Upper lobe of left lung (tissue), 6 donors: ENCODE data around the gene NR4A2. TPM values are rescaled to one million over a fixed set of nuclear protein-coding genes. Genes with fewer than 3 reads are reported as not detected.

Experiments
- ATAC-seq, 2 donors: fragments of 200-7000 bp; cut with Tn5 transposase; one replicate each; pipeline ENCODE4 v1.9.1; 2022; ENCODE audit warnings: mild to moderate bottlenecking in 2 of 2, moderate library complexity in 2 of 2; ENCODE audit not compliant: low FRiP score in 2 of 2
- DNase-seq, 2 donors: peaks; one replicate each; pipeline ENCODE4 v3.0.0-alpha.2; 2019 to 2020
- H3K27ac ChIP-seq, 4 donors: fragments of 200-600 bp; sonication (generic); one replicate each; pipeline ENCODE4 v1.5.1; 2016 to 2019
- H3K27me3 ChIP-seq, 4 donors: fragments of 200-600 bp; sonication (generic); one replicate each; pipeline ENCODE4 v1.5.1; 2017 to 2019
- H3K36me3 ChIP-seq, 4 donors: fragments of 200-600 bp; sonication (generic); one replicate each; pipeline ENCODE4 v1.5.1; 2016 to 2019
- H3K4me1 ChIP-seq, 4 donors: fragments of 200-600 bp; sonication (generic); one replicate each; pipeline ENCODE4 v1.5.1; 2018 to 2019
- H3K4me3 ChIP-seq, 4 donors: fragments of 200-600 bp; sonication (generic); one replicate each; pipeline ENCODE4 v1.5.1; 2017 to 2019; ENCODE audit warnings: mild to moderate bottlenecking in 2 of 4, moderate library complexity in 1 of 4
- H3K9me3 ChIP-seq, 4 donors: fragments of 200-600 bp; sonication (generic); one replicate each; pipeline ENCODE4 v1.5.1; 2018 to 2019
- CTCF ChIP-seq, 6 experiments: fragments of 450-650 bp in 4 of 6; fragments of 200-600 bp in 2 of 6; sonication (generic) in 2 of 6; IDR thresholded peaks; one replicate each; pipeline ENCODE4 v1.5.1; 2016 to 2019; ENCODE audit warnings: antibody characterized with exemption in 6 of 6
- EP300 ChIP-seq, 4 donors: sonication (generic); formaldehyde crosslinking; IDR thresholded peaks; one replicate each; pipeline ENCODE4 v1.5.1; 2017; ENCODE audit warnings: antibody characterized with exemption in 4 of 4, control low read depth in 2 of 4
- POLR2A ChIP-seq, 4 donors: fragments of 450-650 bp; IDR thresholded peaks; one replicate each; pipeline ENCODE4 v1.5.1; 2016 to 2017; ENCODE audit warnings: antibody characterized with exemption in 4 of 4, mild to moderate bottlenecking in 2 of 4
- POLR2AphosphoS5 ChIP-seq, 2 donors: sonication (generic); formaldehyde crosslinking; IDR thresholded peaks; one replicate each; pipeline ENCODE4 v1.5.1; 2017; ENCODE audit warnings: antibody characterized with exemption in 2 of 2
- WGBS, 2 donors: methylation state at CpG; one replicate each; pipeline ENCODE4 v1.1.5; 2017 to 2018; 5-methylcytosine and 5-hydroxymethylcytosine counted together
- total RNA-seq, 6 donors: library from RNA; depleted of rRNA in 4 of 6; stranded (reverse); fragments of >200 nt in 4 of 6; gene quantifications; one replicate each; pipeline versions ENCODE4 v1.1.0 to v1.2.1, GENCODE V29; 2016 to 2021
- donor health status: DM: no; HTN: no; CAD: no; lungs with moderate emphysema.
- donor health status: DM: no; HTN: yes; CAD: no; lungs with severe emphysema.

The NR4A2 gene
- total RNA-seq, 6 donors from 2014 or later = 3.0 to 12.6 (median 8.9) TPM

DNA sequence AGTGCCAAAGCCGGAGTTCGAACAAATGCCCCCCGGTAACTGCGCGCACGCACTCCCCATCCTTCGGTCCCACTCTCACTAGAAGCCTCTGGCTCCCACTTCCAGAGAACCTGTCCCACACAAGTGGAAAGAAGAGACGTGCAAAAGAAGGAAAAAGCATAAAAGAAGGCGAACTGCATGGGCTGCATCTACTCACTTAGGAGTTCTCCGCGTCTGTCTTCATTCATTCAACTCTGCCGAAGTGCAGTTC lies 312 bp downstream of the NR4A2 start:
- 1 to 2% methylated on average over 12 of the region's 12 CpGs for WGBS, 2 donors
- Histone ChIP-seq H3K36me3 (peaks cover 0 to 19% (median 4%) of the 10 kb centered on the region in 4 donors), H3K27ac (peak overlapping the region; percentile 96 to 100 (median 98)), H3K4me1 (peaks cover 6 to 24% (median 15%) of the 10 kb centered on the region in 4 donors), H3K4me3 (peak overlapping the region; percentile 71 to 78 (median 73)), H3K9me3 (no peaks in the 10 kb centered on the region), H3K27me3 (peaks cover 0 to 2% (median 0%) of the 10 kb centered on the region in 4 donors)
- DNase-seq (no peak), ATAC-seq (no peak)
- TF ChIP-seq CTCF (IDR thresholded peaks at IDR 0.05) (no peak), POLR2A (IDR thresholded peaks at IDR 0.05) (no peak), POLR2AphosphoS5 (IDR thresholded peaks at IDR 0.05) (no peak), EP300 (IDR thresholded peaks at IDR 0.05) (no peak)

DNA sequence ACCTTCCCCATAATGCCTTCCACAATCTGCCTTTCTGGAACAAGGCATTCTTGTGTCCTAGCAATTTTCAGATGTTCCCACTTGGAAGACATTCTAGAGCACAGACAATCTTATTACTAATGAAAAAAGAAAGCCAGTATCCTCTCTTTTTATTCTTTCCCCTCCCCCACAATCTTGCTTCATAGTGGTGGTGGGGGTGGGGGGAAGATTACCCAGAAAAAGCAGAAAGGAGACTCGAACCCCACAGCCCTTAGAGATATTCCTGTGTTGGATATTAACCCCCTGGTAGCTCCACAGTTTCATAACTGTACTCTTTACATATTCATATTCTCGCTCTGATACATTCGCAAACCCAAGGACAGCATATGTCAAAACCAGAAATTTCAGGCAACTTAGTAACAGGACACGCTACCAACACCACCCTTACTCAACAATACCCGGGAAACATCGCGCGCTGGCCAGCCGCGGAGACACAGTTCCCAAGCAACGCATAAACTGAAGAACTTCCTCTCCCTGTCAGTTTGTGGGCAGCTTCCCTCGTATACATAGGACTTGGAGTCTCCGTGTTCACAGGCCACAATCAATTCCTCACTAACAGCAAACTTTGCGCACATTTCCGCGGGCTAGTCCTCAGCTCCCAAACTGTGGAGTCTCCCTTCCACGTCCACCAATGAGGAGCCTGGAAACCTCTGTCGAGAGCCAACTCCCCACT lies 793 bp downstream of the NR4A2 start:
- ATAC-seq (peak; percentile 49 to 64), DNase-seq (peak; percentile 87 to 90)
- TF ChIP-seq POLR2AphosphoS5 (IDR thresholded peaks at IDR 0.05) (peak; percentile 76 to 90), CTCF (IDR thresholded peaks at IDR 0.05) (no peak), EP300 (IDR thresholded peaks at IDR 0.05) (peak in 1 of 4 donors; percentile 16), POLR2A (IDR thresholded peaks at IDR 0.05) (no peak)
- no peaks in the 10 kb centered on the region for H3K9me3 ChIP-seq
- 1 to 2% methylated on average over 18 of the region's 18 CpGs for WGBS, 2 donors
- H3K27ac ChIP-seq = peak overlapping the region; percentile 96 to 100 (median 98)
- H3K4me3 ChIP-seq = peak overlapping the region; percentile 71 to 78 (median 73)
- H3K36me3 ChIP-seq = peaks cover 0 to 21% (median 4%) of the 10 kb centered on the region in 4 donors
- peaks cover 6 to 24% (median 15%) of the 10 kb centered on the region in 4 donors for H3K4me1 ChIP-seq
- H3K27me3 ChIP-seq = peaks cover 0 to 2% (median 0%) of the 10 kb centered on the region in 4 donors

DNA sequence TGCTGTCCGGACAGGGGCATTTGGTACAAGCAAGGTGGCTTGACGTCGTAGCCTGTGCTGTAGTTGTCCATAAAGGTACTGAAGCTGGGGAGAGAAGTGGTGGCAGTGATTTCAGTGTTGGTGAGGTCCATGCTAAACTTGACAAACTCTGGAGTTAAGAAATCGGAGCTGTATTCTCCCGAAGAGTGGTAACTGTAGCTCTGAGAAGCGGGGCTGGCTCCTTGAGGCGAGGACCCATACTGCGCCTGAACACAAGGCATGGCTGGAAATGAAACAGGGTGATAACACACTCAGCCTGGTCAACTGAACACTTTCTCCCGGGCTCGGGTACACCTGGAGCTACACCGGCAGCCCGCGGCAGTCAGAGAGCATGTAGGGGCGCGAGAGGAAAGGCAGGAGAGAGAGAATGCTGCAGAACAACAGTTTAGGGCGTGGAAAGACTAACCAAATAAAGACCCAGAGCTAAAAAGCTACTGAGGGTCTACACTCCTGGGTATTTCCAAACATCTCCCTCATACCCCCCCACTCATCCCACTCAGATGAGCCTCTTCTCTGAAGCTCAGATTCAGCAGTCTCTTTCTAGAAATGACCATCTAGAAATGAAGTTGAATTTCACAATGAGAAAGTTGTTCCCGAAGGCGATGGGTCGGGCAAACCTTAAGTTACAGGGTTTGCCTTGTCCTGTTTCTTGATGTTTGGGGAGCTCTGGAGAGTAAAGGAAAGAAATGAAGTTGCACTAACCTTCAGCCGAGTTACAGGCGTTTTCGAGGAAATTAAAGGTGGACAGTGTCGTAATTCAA lies 2.4 kb downstream of the NR4A2 start:
- DNase-seq (peak in 1 of 2 donors; percentile 21), ATAC-seq (no peak)
- TF ChIP-seq POLR2AphosphoS5 (IDR thresholded peaks at IDR 0.05) = no peak
- TF ChIP-seq POLR2A (IDR thresholded peaks at IDR 0.05) = no peak
- no peak for TF ChIP-seq CTCF (IDR thresholded peaks at IDR 0.05)
- TF ChIP-seq EP300 (IDR thresholded peaks at IDR 0.05) = no peak
- 71 to 72% methylated on average over 23 of the region's 23 CpGs for WGBS, 2 donors
- no peak overlapping the region for H3K27ac ChIP-seq
- H3K4me1 ChIP-seq = peaks cover 6 to 20% (median 10%) of the 10 kb centered on the region in 4 donors
- H3K9me3 ChIP-seq = no peaks in the 10 kb centered on the region
- H3K4me3 ChIP-seq = no peak overlapping the region
- H3K36me3 ChIP-seq = peaks cover 0 to 25% (median 9%) of the 10 kb centered on the region in 4 donors
- peaks cover 0 to 2% (median 0%) of the 10 kb centered on the region in 4 donors for H3K27me3 ChIP-seq

GRCh38 chr2:156329031-156329926 lies 3.2 kb downstream of the NR4A2 start:
- ATAC-seq (no peak), DNase-seq (peak in 1 of 2 donors; percentile 85)
- Histone ChIP-seq H3K27ac (no peak overlapping the region), H3K4me1 (peaks cover 6 to 20% (median 8%) of the 10 kb centered on the region in 4 donors), H3K9me3 (no peaks in the 10 kb centered on the region), H3K36me3 (peaks cover 0 to 25% (median 9%) of the 10 kb centered on the region in 4 donors), H3K27me3 (peaks cover 0 to 2% (median 0%) of the 10 kb centered on the region in 4 donors), H3K4me3 (peak overlapping the region in 1 of 4 donors; percentile 12)
- TF ChIP-seq CTCF (IDR thresholded peaks at IDR 0.05) = no peak
- TF ChIP-seq EP300 (IDR thresholded peaks at IDR 0.05) = no peak
- no peak for TF ChIP-seq POLR2AphosphoS5 (IDR thresholded peaks at IDR 0.05)
- 50 to 65% methylated on average over 26 to 47 of the region's 64 CpGs for WGBS, 2 donors
